GM23338 (cell line): ENCODE data around the gene DNAJC7.

Experiments used
- CREB1 ChIP-seq: fragments of 250-450 bp; sonication (Bioruptor Pico); IDR thresholded peaks from 2 replicates; pipeline ENCODE4 v1.5.0; 2020; ENCODE audit warnings: low read depth, mild to moderate bottlenecking, moderate library complexity
- CTCF ChIP-seq, 2 experiments: fragments of 200-600 bp in 1 of 2; sonication (generic) in 1 of 2; conservative IDR thresholded peaks; 2 replicates each; pipeline versions ENCODE4 v1.5.1 to v1.6.1; 2016 to 2017; ENCODE audit warnings: antibody characterized with exemption in 2 of 2, low read depth in 2 of 2, mild to moderate bottlenecking in 2 of 2, moderate library complexity in 1 of 2
- EZH2phosphoT487 ChIP-seq: fragments of 200-600 bp; sonication (generic); IDR thresholded peaks from one replicate; pipeline ENCODE4 v1.8.1; 2018; ENCODE audit warnings: antibody characterized with exemption; ENCODE audit not compliant: unreplicated experiment
- JUNB ChIP-seq: IDR thresholded peaks from one replicate; pipeline ENCODE4 v1.6.1; 2016; ENCODE audit warnings: antibody characterized with exemption; ENCODE audit not compliant: unreplicated experiment

GRCh38 chr17:42023524-42024349 lies 6.5 kb upstream of the DNAJC7 start:
- no peak for TF ChIP-seq CTCF (conservative IDR thresholded peaks at IDR 0.05; ENCODE audit: low read depth in 2 of 2)
- TF ChIP-seq CREB1 (CRISPR knock-in tag): no peak
- no peak for TF ChIP-seq JUNB
- no peak for TF ChIP-seq EZH2phosphoT487
